Measurements from ENCODE around the gene CCDC82.

GRCh38 chr11:96385187-96385586 lies 4.5 kb downstream of the CCDC82 start:
- no peak for TF ChIP-seq CTCF (IDR thresholded peaks at IDR 0.05)
- TF ChIP-seq POLR2A (IDR thresholded peaks at IDR 0.05), result no peak
- TF ChIP-seq EP300 (IDR thresholded peaks at IDR 0.05), result no peak
